ENCODE data around the gene PLCL2.

GRCh38 chr3:17136136-17136721 is 251.5 kb downstream of the PLCL2 start:
- TF ChIP-seq YY1 (IDR thresholded peaks at IDR 0.05; ENCODE audit: insufficient read depth, insufficient read length) (no peak), ZNF274 (IDR thresholded peaks at IDR 0.05; ENCODE audit: low read depth, low read length) (no peak), SUZ12 (IDR thresholded peaks at IDR 0.05; ENCODE audit: extremely low read depth, insufficient read depth, insufficient read length) (no peak)
